Breast epithelium (tissue), 3 donors: ENCODE data around the gene ZNF565.

ENCODE experiments used
- CTCF ChIP-seq, 3 donors: fragments of 450-650 bp; IDR thresholded peaks; one replicate each; pipeline ENCODE4 v1.5.1; 2016 to 2017; ENCODE audit warnings: antibody characterized with exemption in 3 of 3, mild to moderate bottlenecking in 3 of 3, moderate library complexity in 3 of 3
- POLR2AphosphoS5 ChIP-seq, 3 donors: sonication (generic); formaldehyde crosslinking; IDR thresholded peaks; one replicate each; pipeline ENCODE4 v1.6.1; 2017; ENCODE audit warnings: antibody characterized with exemption in 3 of 3

GRCh38 chr19:36141039-36141927 is 73.2 kb downstream of the ZNF565 start:
- peak in 1 of 3 donors; percentile 55 for TF ChIP-seq POLR2AphosphoS5 (IDR thresholded peaks at IDR 0.05)
- TF ChIP-seq CTCF (IDR thresholded peaks at IDR 0.05), result no peak
